ENCODE results near the gene ZNF804B. TPM values are rescaled to one million over a fixed set of nuclear protein-coding genes. Genes with fewer than 3 reads are reported as not detected.

Gene ZNF804B
- total RNA-seq, 4 donors from 2014 or later = not detected

GRCh38 chr7:89308535-89308934, 549.0 kb downstream of the ZNF804B start:
- no peak for TF ChIP-seq CTCF (IDR thresholded peaks at IDR 0.05; ENCODE audit: low read depth)

GRCh38 chr7:89311886-89312285, 552.4 kb downstream of the ZNF804B start:
- TF ChIP-seq CTCF (IDR thresholded peaks at IDR 0.05; ENCODE audit: low read depth) = no peak

- TF ChIP-seq CTCF (IDR thresholded peaks at IDR 0.05; ENCODE audit: low read depth) = no peak
These were observed 553.1 kb downstream of the ZNF804B start for GRCh38 chr7:89312551-89312950.

- TF ChIP-seq CTCF (IDR thresholded peaks at IDR 0.05; ENCODE audit: low read depth) = no peak
These were observed 557.2 kb downstream of the ZNF804B start for GRCh38 chr7:89316584-89317251.

- TF ChIP-seq CTCF (IDR thresholded peaks at IDR 0.05; ENCODE audit: low read depth) = no peak
These were observed 572.5 kb downstream of the ZNF804B start for GRCh38 chr7:89332026-89332425.

- TF ChIP-seq CTCF (IDR thresholded peaks at IDR 0.05; ENCODE audit: low read depth) = no peak
These were observed 575.3 kb downstream of the ZNF804B start for GRCh38 chr7:89334797-89335196.

GRCh38 chr7:89335490-89335889, 576.0 kb downstream of the ZNF804B start:
- TF ChIP-seq CTCF (IDR thresholded peaks at IDR 0.05; ENCODE audit: low read depth) = no peak

Data from subcutaneous adipose tissue (tissue), 4 donors.